ENCODE data around the gene GRHL1. TPM values are rescaled to one million over a fixed set of nuclear protein-coding genes. Genes with fewer than 3 reads are reported as not detected.
"Not testable (repeated sequence)": the region's sequence is repeated elsewhere in the genome, so short reads cannot be mapped to it uniquely, and the experiment has no call there.

GRHL1 gene
- total and polyA plus RNA-seq, 4 donors: 3.6 to 13.7 (median 6.1) TPM

GRCh38 chr2:10014418-10015190 lies 63.1 kb downstream of the GRHL1 start:
- no peaks in the 10 kb centered on the region for H3K36me3 ChIP-seq (ENCODE audit: control insufficient read depth in 4 of 4, insufficient read depth in 3 of 4, low read depth in 1 of 4, low read length in 3 of 4)
- no peak overlapping the region for H3K27ac ChIP-seq (ENCODE audit: low read depth in 1 of 2, low read length in 2 of 2)
- no peaks in the 10 kb centered on the region for H3K9me3 ChIP-seq (ENCODE audit: control insufficient read depth in 4 of 4, low read length in 3 of 4)
- H3K4me1 ChIP-seq (ENCODE audit: control insufficient read depth in 4 of 4, insufficient read depth in 4 of 4, low read length in 3 of 4): peaks cover 15 to 41% (median 31%) of the 10 kb centered on the region in 4 donors
- DNase-seq (ENCODE audit: low spot score): no peak
- TF ChIP-seq, protein P1, sequence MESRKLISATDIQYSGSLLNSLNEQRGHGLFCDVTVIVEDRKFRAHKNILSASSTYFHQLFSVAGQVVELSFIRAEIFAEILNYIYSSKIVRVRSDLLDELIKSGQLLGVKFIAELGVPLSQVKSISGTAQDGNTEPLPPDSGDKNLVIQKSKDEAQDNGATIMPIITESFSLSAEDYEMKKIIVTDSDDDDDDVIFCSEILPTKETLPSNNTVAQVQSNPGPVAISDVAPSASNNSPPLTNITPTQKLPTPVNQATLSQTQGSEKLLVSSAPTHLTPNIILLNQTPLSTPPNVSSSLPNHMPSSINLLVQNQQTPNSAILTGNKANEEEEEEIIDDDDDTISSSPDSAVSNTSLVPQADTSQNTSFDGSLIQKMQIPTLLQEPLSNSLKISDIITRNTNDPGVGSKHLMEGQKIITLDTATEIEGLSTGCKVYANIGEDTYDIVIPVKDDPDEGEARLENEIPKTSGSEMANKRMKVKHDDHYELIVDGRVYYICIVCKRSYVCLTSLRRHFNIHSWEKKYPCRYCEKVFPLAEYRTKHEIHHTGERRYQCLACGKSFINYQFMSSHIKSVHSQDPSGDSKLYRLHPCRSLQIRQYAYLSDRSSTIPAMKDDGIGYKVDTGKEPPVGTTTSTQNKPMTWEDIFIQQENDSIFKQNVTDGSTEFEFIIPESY (IDR thresholded peaks at IDR 0.05): no peak
- TF ChIP-seq HNF4A (conservative IDR thresholded peaks at IDR 0.05): no peak
- no peak for TF ChIP-seq FOXA1 (IDR thresholded peaks at IDR 0.05)
- no peak for TF ChIP-seq RXRA (IDR thresholded peaks at IDR 0.05)
- no peak for TF ChIP-seq FOXA2 (IDR thresholded peaks at IDR 0.05)
- TF ChIP-seq EGR1 (IDR thresholded peaks at IDR 0.05; ENCODE audit: low read depth in 2 of 2): no peak
- TF ChIP-seq, protein P2, sequence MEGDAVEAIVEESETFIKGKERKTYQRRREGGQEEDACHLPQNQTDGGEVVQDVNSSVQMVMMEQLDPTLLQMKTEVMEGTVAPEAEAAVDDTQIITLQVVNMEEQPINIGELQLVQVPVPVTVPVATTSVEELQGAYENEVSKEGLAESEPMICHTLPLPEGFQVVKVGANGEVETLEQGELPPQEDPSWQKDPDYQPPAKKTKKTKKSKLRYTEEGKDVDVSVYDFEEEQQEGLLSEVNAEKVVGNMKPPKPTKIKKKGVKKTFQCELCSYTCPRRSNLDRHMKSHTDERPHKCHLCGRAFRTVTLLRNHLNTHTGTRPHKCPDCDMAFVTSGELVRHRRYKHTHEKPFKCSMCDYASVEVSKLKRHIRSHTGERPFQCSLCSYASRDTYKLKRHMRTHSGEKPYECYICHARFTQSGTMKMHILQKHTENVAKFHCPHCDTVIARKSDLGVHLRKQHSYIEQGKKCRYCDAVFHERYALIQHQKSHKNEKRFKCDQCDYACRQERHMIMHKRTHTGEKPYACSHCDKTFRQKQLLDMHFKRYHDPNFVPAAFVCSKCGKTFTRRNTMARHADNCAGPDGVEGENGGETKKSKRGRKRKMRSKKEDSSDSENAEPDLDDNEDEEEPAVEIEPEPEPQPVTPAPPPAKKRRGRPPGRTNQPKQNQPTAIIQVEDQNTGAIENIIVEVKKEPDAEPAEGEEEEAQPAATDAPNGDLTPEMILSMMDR (IDR thresholded peaks at IDR 0.05; ENCODE audit: low read depth, low read length, missing input control): no peak
- no peak overlapping the region for H3K4me3 ChIP-seq (ENCODE audit: low read depth in 1 of 3, low read length in 3 of 3)
- no peak overlapping the region for H3K9ac ChIP-seq (ENCODE audit: low read depth in 1 of 2, low read length in 2 of 2)
- H3K27me3 ChIP-seq (ENCODE audit: control insufficient read depth in 4 of 4, insufficient read depth in 4 of 4, low read length in 3 of 4): no peaks in the 10 kb centered on the region
- WGBS: 95% methylated on average over 42 of the region's 42 CpGs

GRCh38 chr2:10015376-10015989 lies 64.0 kb downstream of the GRHL1 start:
- not testable (repeated sequence) for DNase-seq (ENCODE audit: low spot score); H3K9me3 ChIP-seq (ENCODE audit: control insufficient read depth in 4 of 4, low read length in 3 of 4); H3K36me3 ChIP-seq (ENCODE audit: control insufficient read depth in 4 of 4, insufficient read depth in 3 of 4, low read depth in 1 of 4, low read length in 3 of 4); H3K9ac ChIP-seq (ENCODE audit: low read depth in 1 of 2, low read length in 2 of 2); H3K27me3 ChIP-seq (ENCODE audit: control insufficient read depth in 4 of 4, insufficient read depth in 4 of 4, low read length in 3 of 4); H3K4me3 ChIP-seq (ENCODE audit: low read depth in 1 of 3, low read length in 3 of 3)
- Histone ChIP-seq H3K4me1 (ENCODE audit: control insufficient read depth in 4 of 4, insufficient read depth in 4 of 4, low read length in 3 of 4) (peaks cover 14 to 38% (median 33%) of the 10 kb centered on the region in 4 donors), H3K27ac (ENCODE audit: low read depth in 1 of 2, low read length in 2 of 2) (peak overlapping the region in 1 of 2 donors; percentile 64)
- WGBS: 97% methylated on average over 41 of the region's 44 CpGs

DNA sequence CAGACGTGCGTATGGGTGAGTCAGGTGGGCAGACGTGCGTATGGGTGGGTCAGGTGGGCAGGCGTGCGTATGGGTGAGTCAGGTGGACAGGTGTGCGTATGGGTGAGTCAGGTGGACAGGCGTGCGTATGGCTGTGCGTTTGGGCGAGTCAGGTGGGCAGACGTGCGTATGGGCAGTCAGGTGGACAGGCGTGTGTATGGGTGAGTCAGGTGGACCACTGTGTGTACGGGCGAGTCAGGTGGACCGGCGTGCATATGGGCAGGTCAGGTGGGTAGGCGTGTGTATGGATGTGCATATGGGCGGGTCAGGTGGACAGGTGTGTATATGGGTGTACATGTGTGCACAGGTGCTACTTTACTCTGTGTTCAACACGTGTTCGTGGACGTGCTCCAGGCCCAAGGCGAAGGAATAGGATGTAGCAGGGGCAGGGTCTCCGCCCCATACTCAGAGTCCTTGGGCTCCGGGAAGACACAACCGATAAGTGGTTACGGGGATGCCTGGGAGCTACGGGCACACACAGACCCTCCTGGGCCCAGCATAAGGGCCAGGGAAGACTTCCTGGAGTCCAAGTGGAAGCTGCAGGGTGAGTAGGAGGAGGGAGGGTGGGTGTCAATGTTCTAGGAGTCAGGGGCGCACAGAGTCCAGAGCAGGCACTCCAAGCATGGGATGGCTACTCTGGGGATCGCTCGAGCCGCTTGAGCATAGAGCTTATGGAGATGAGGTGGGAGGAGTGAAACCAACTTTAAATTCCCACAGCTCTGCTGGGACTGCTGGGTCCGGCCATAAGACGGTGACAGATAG lies 64.7 kb downstream of the GRHL1 start:
- TF ChIP-seq MAX (IDR thresholded peaks at IDR 0.05) (no peak), TAF1 (conservative IDR thresholded peaks at IDR 0.05) (no peak)
- TF ChIP-seq, protein P2 (IDR thresholded peaks at IDR 0.05; ENCODE audit: low read depth, low read length, missing input control): no peak
- Histone ChIP-seq H3K27ac (ENCODE audit: low read depth in 1 of 2, low read length in 2 of 2) (peak overlapping the region; percentile 64 to 72), H3K4me3 (ENCODE audit: low read depth in 1 of 3, low read length in 3 of 3) (no peak overlapping the region), H3K36me3 (ENCODE audit: control insufficient read depth in 4 of 4, insufficient read depth in 3 of 4, low read depth in 1 of 4, low read length in 3 of 4) (no peaks in the 10 kb centered on the region), H3K4me1 (ENCODE audit: control insufficient read depth in 4 of 4, insufficient read depth in 4 of 4, low read length in 3 of 4) (peaks cover 14 to 35% (median 28%) of the 10 kb centered on the region in 4 donors), H3K9me3 (ENCODE audit: control insufficient read depth in 4 of 4, low read length in 3 of 4) (no peaks in the 10 kb centered on the region), H3K27me3 (ENCODE audit: control insufficient read depth in 4 of 4, insufficient read depth in 4 of 4, low read length in 3 of 4) (no peaks in the 10 kb centered on the region), H3K9ac (ENCODE audit: low read depth in 1 of 2, low read length in 2 of 2) (no peak overlapping the region)
- WGBS: 90% methylated on average over 35 of the region's 35 CpGs
- DNase-seq (ENCODE audit: low spot score): no peak

Measured in liver (tissue), 9 donors.